Measurements from ENCODE around the gene GNG3.
A peak's percentile ranks its signal among the peaks of the same experiment; 100 is the strongest.
"Not testable (repeated sequence)": the region's sequence is repeated elsewhere in the genome, so short reads cannot be mapped to it uniquely, and the experiment has no call there.

Gene GNG3

GRCh38 chr11:62667460-62667859 is 40.0 kb upstream of the GNG3 start:
- peaks cover 10% of the 10 kb centered on the region for H3K36me3 ChIP-seq

GRCh38 chr11:62669420-62670161 is 37.9 kb upstream of the GNG3 start:
- Histone ChIP-seq H3K36me3 (peaks cover 19% of the 10 kb centered on the region), H3K27me3 (no peaks in the 10 kb centered on the region), H3K4me1 (ENCODE audit: control insufficient read depth in 1 of 2, insufficient read depth in 1 of 2, low read depth in 1 of 2, low read length in 1 of 2) (peaks cover 37 to 38% of the 10 kb centered on the region in 2 experiments), H3K4me3 (ENCODE audit: low read depth in 1 of 2, low read length in 1 of 2) (no peak overlapping the region), H3K9me3 (no peaks in the 10 kb centered on the region), H3K27ac (no peak overlapping the region)
- TF ChIP-seq CTCF (IDR thresholded peaks at IDR 0.05): no peak

More at GRCh38 chr11:62667460-62667859, 40.0 kb upstream of the GNG3 start:
- no peak overlapping the region for H3K27ac ChIP-seq
- H3K27me3 ChIP-seq: no peaks in the 10 kb centered on the region
- H3K4me1 ChIP-seq (ENCODE audit: control insufficient read depth in 1 of 2, insufficient read depth in 1 of 2, low read depth in 1 of 2, low read length in 1 of 2): peaks cover 34 to 39% of the 10 kb centered on the region in 2 experiments
- TF ChIP-seq CTCF (IDR thresholded peaks at IDR 0.05): no peak
- H3K9me3 ChIP-seq: no peaks in the 10 kb centered on the region
- no peak overlapping the region for H3K4me3 ChIP-seq (ENCODE audit: low read depth in 1 of 2, low read length in 1 of 2)

GRCh38 chr11:62671236-62671607 is 36.3 kb upstream of the GNG3 start:
- TF ChIP-seq CTCF (IDR thresholded peaks at IDR 0.05): no peak
- peaks cover 28 to 33% of the 10 kb centered on the region in 2 experiments for H3K4me1 ChIP-seq (ENCODE audit: control insufficient read depth in 1 of 2, insufficient read depth in 1 of 2, low read depth in 1 of 2, low read length in 1 of 2)

GRCh38 chr11:62671608-62672389 is 35.7 kb upstream of the GNG3 start, which contains the start of the genes LBHD1 and UQCC3:
Gene LBHD1, minus strand, starts transcription at chr11:62672267. Its CDS starts 2,236 bp downstream, at chr11:62670031.
Gene UQCC3, plus strand, starts transcription at chr11:62671673. Its CDS starts 73 bp downstream, at chr11:62671746.
- peak within 1 kb of the TSS; percentile 79 to 87 for H3K4me3 ChIP-seq (ENCODE audit: low read depth in 1 of 2, low read length in 1 of 2)
- H3K27me3 ChIP-seq: no peaks in the 10 kb centered on the region
- no peaks in the 10 kb centered on the region for H3K9me3 ChIP-seq
- peaks cover 38% of the 10 kb centered on the region for H3K36me3 ChIP-seq
- H3K4me1 ChIP-seq (ENCODE audit: control insufficient read depth in 1 of 2, insufficient read depth in 1 of 2, low read depth in 1 of 2, low read length in 1 of 2): peaks cover 22 to 29% of the 10 kb centered on the region in 2 experiments
- TF ChIP-seq CTCF (IDR thresholded peaks at IDR 0.05): no peak
- peak within 1 kb of the TSS; percentile 82 for H3K27ac ChIP-seq

More at GRCh38 chr11:62671236-62671607, 36.3 kb upstream of the GNG3 start:
- Histone ChIP-seq H3K36me3 (peaks cover 33% of the 10 kb centered on the region), H3K4me3 (ENCODE audit: low read depth in 1 of 2, low read length in 1 of 2) (peak overlapping the region; percentile 79 to 87), H3K27me3 (no peaks in the 10 kb centered on the region), H3K27ac (peak overlapping the region; percentile 82), H3K9me3 (no peaks in the 10 kb centered on the region)

- Histone ChIP-seq H3K4me3 (ENCODE audit: low read depth in 1 of 2, low read length in 1 of 2) (no peak overlapping the region), H3K4me1 (ENCODE audit: control insufficient read depth in 1 of 2, insufficient read depth in 1 of 2, low read depth in 1 of 2, low read length in 1 of 2) (peaks cover 31% of the 10 kb centered on the region in 2 experiments), H3K9me3 (no peaks in the 10 kb centered on the region), H3K27ac (no peak overlapping the region), H3K36me3 (peaks cover 51% of the 10 kb centered on the region), H3K27me3 (no peaks in the 10 kb centered on the region)
- TF ChIP-seq CTCF (IDR thresholded peaks at IDR 0.05): no peak
These were observed 34.3 kb upstream of the GNG3 start for GRCh38 chr11:62673196-62673525.

- H3K27ac ChIP-seq; H3K4me3 ChIP-seq (ENCODE audit: low read depth in 1 of 2, low read length in 1 of 2); H3K9me3 ChIP-seq; H3K27me3 ChIP-seq: not testable (repeated sequence)
- Histone ChIP-seq H3K4me1 (ENCODE audit: control insufficient read depth in 1 of 2, insufficient read depth in 1 of 2, low read depth in 1 of 2, low read length in 1 of 2) (peaks cover 39% of the 10 kb centered on the region in 2 experiments), H3K36me3 (peaks cover 51% of the 10 kb centered on the region)
These were observed 32.1 kb upstream of the GNG3 start for GRCh38 chr11:62675415-62675814.
